CD14-positive monocyte (primary cell): Measurements from ENCODE around the gene OR5M8. TPM values are rescaled to one million over a fixed set of nuclear protein-coding genes. Genes with fewer than 3 reads are reported as not detected.

Experiments used
- DNase-seq, 3 donors: peaks; one replicate each; pipeline ENCODE4 v3.0.0-alpha.2; 2011 to 2022
- H2AFZ ChIP-seq: 2 replicates; pipeline ENCODE4 v1.6.0; 2012; ENCODE audit warnings: mild to moderate bottlenecking, low read depth, low read length, inconsistent platforms; ENCODE audit not compliant: insufficient read depth, poor library complexity, severe bottlenecking
- H3K27ac ChIP-seq, 2 donors: 1 replicate in 1 of 2; 2 replicates in 1 of 2; pipeline ENCODE4 v1.5.1; 2012 to 2013; ENCODE audit warnings: low read length in 2 of 2, control low read depth in 1 of 2, inconsistent platforms in 1 of 2, low read depth in 1 of 2, mild to moderate bottlenecking in 1 of 2
- H3K27me3 ChIP-seq, 2 donors: one replicate each; pipeline versions ENCODE4 v1.6.0 to v1.6.1; 2011 to 2013; ENCODE audit warnings: low read length in 2 of 2; ENCODE audit not compliant: control insufficient read depth in 2 of 2, insufficient read depth in 2 of 2
- H3K36me3 ChIP-seq, 2 donors: replicated peaks in 1 of 2; 1 replicate in 1 of 2; 2 replicates in 1 of 2; pipeline versions ENCODE4 v1.5.1 to v1.6.1; 2012 to 2013; ENCODE audit warnings: low read length in 2 of 2, control low read depth in 1 of 2, inconsistent platforms in 1 of 2, mild to moderate bottlenecking in 1 of 2; ENCODE audit not compliant: insufficient read depth in 2 of 2, control insufficient read depth in 1 of 2
- H3K4me1 ChIP-seq, 2 donors: 1 replicate in 1 of 2; 2 replicates in 1 of 2; pipeline versions ENCODE4 v1.5.1 to v1.6.1; 2012 to 2013; ENCODE audit warnings: low read length in 2 of 2, control low read depth in 1 of 2, inconsistent platforms in 1 of 2, mild to moderate bottlenecking in 1 of 2, moderate library complexity in 1 of 2; ENCODE audit not compliant: insufficient read depth in 2 of 2, control insufficient read depth in 1 of 2
- H3K4me2 ChIP-seq: replicated peaks from 2 replicates; pipeline ENCODE3; 2012; ENCODE audit warnings: low read length, moderate library complexity, mild to moderate bottlenecking; ENCODE audit not compliant: poor library complexity, severe bottlenecking; ENCODE audit errors: extremely low read depth
- H3K4me3 ChIP-seq, 3 experiments: fragments of 200-600 bp in 1 of 3; sonication (generic) in 1 of 3; replicated peaks in 1 of 3; 1 replicate in 2 of 3; 2 replicates in 1 of 3; pipeline ENCODE4 v1.5.1; 2011 to 2013; ENCODE audit warnings: low read length in 3 of 3, mild to moderate bottlenecking in 3 of 3, control low read depth in 2 of 3, low read depth in 2 of 3, inconsistent platforms in 1 of 3, moderate library complexity in 1 of 3
- H3K79me2 ChIP-seq: 2 replicates; pipeline ENCODE4 v1.6.0; 2012; ENCODE audit warnings: mild to moderate bottlenecking, control low read depth, inconsistent platforms, low read length, moderate library complexity; ENCODE audit not compliant: insufficient read depth
- H3K9ac ChIP-seq: 2 replicates; pipeline ENCODE4 v1.6.0; 2017; ENCODE audit warnings: low read length, mild to moderate bottlenecking; ENCODE audit not compliant: insufficient read depth, poor library complexity, severe bottlenecking
- H3K9me3 ChIP-seq, 2 donors: replicated peaks in 1 of 2; 1 replicate in 1 of 2; 2 replicates in 1 of 2; pipeline versions ENCODE4 v1.5.1 to v1.6.1; 2012 to 2013; ENCODE audit warnings: low read length in 2 of 2, control low read depth in 1 of 2; ENCODE audit not compliant: control insufficient read depth in 1 of 2, insufficient read depth in 1 of 2
- H4K20me1 ChIP-seq: 2 replicates; pipeline ENCODE4 v1.6.0; 2012; ENCODE audit warnings: mild to moderate bottlenecking, low read length, control low read depth, moderate library complexity; ENCODE audit not compliant: insufficient read depth
- H3K27ac Mint-ChIP-seq, 7 donors: one replicate each; pipeline ENCODE4 v1.8.0; 2020; ENCODE audit warnings: mild to moderate bottlenecking in 7 of 7, mixed read lengths in 7 of 7, moderate library complexity in 6 of 7, inconsistent platforms in 2 of 7
- H3K27me3 Mint-ChIP-seq, 3 donors: one replicate each; pipeline ENCODE4 v1.8.0; 2021 to 2022; ENCODE audit warnings: low read depth in 3 of 3, mild to moderate bottlenecking in 3 of 3, mixed read lengths in 3 of 3, moderate library complexity in 3 of 3, inconsistent platforms in 1 of 3
- H3K36me3 Mint-ChIP-seq, 2 donors: one replicate each; pipeline ENCODE4 v1.8.0; 2020; ENCODE audit warnings: mixed read lengths in 2 of 2, inconsistent platforms in 1 of 2, mild to moderate bottlenecking in 1 of 2
- H3K4me1 Mint-ChIP-seq: one replicate; pipeline ENCODE4 v1.8.0; 2020; ENCODE audit warnings: mild to moderate bottlenecking, mixed read lengths
- H3K4me3 Mint-ChIP-seq, 2 donors: one replicate each; pipeline ENCODE4 v1.8.0; 2020; ENCODE audit warnings: mild to moderate bottlenecking in 2 of 2, mixed read lengths in 2 of 2, moderate library complexity in 1 of 2
- H3K9me3 Mint-ChIP-seq, 7 donors: one replicate each; pipeline ENCODE4 v1.8.0; 2020 to 2022; ENCODE audit warnings: mixed read lengths in 7 of 7, mild to moderate bottlenecking in 6 of 7, moderate library complexity in 6 of 7, inconsistent platforms in 2 of 7
- CTCF ChIP-seq: fragments of 200-600 bp; IDR thresholded peaks from one replicate; pipeline ENCODE4 v1.8.0; 2022; ENCODE audit warnings: antibody characterized with exemption, mild to moderate bottlenecking
- WGBS: methylation state at CpG from one replicate; pipeline ENCODE4 v1.1.5; 2013; ENCODE audit warnings: missing lambda C conversion rate; ENCODE audit not compliant: insufficient coverage; 5-methylcytosine and 5-hydroxymethylcytosine counted together
- intact Hi-C, 2 donors: fragments of 100-400 bp; cut with micrococcal nuclease; formaldehyde crosslinking; loops; one replicate each; pipeline versions ENCODE4 v1.15.0 to v1.15.1; 2023
- polyA plus RNA-seq, 3 donors: library from polyadenylated mRNA; depleted of rRNA in 1 of 3; unstranded in 2 of 3; stranded (reverse) in 1 of 3; fragments of 300-500 nt in 2 of 3; fragments of >200 nt in 1 of 3; fragmentation: Illumina TruSeq in 2 of 3; gene quantifications; 1 replicate in 2 of 3; 2 replicates in 1 of 3; pipeline ENCODE4 v1.2.3, GENCODE V29; 2012 to 2021

Gene OR5M8
- polyA plus RNA-seq, 3 donors, result not detected

GRCh38 chr11:56453521-56453920 lies 37.6 kb downstream of the OR5M8 start:
- no peak for DNase-seq
- H3K36me3 ChIP-seq, result no peaks in the 10 kb centered on the region
- intact Hi-C loops, result loop anchor here in 1 of 2 donors (10.0 kb wide), 1 partner anchor 59 kb away; no protein-coding TSS in a partner anchor
- H3K4me2 ChIP-seq, result no peak overlapping the region
- H3K4me1 ChIP-seq, result no peaks in the 10 kb centered on the region
- peaks cover 0 to 6% (median 2%) of the 10 kb centered on the region in 7 donors for H3K9me3 Mint-ChIP-seq
- H3K27me3 ChIP-seq, result no peaks in the 10 kb centered on the region
- no peaks in the 10 kb centered on the region for H3K4me1 Mint-ChIP-seq
- no peaks in the 10 kb centered on the region for H4K20me1 ChIP-seq
- no peak overlapping the region for H3K4me3 Mint-ChIP-seq
- no peak overlapping the region for H3K4me3 ChIP-seq
- no peak overlapping the region for H2AFZ ChIP-seq
- H3K36me3 Mint-ChIP-seq, result no peaks in the 10 kb centered on the region
- no peak overlapping the region for H3K9ac ChIP-seq
- no peak overlapping the region for H3K27ac ChIP-seq
- H3K79me2 ChIP-seq, result no peaks in the 10 kb centered on the region
- no peak overlapping the region for H3K27ac Mint-ChIP-seq
- no peaks in the 10 kb centered on the region for H3K27me3 Mint-ChIP-seq
- WGBS, result 68% methylated on average over 2 of the region's 4 CpGs
- no peaks in the 10 kb centered on the region for H3K9me3 ChIP-seq
- TF ChIP-seq CTCF, result no peak

Other genes starting within 250 kb of the OR5M8 start
- not detected for gene OR5T3, start 239.1 kb downstream of the OR5M8 start, polyA plus RNA-seq
- gene OR5T1, start 217.2 kb downstream of the OR5M8 start, polyA plus RNA-seq, result not detected
- not detected for gene OR8H1, start 199.1 kb downstream of the OR5M8 start, polyA plus RNA-seq
- gene OR8K3, start 176.2 kb downstream of the OR5M8 start, polyA plus RNA-seq, result not detected
- not detected for gene OR8K1, start 145.3 kb downstream of the OR5M8 start, polyA plus RNA-seq
- gene OR8J1, start 137.1 kb downstream of the OR5M8 start, polyA plus RNA-seq, result not detected
- gene OR8U1, start 115.7 kb downstream of the OR5M8 start, polyA plus RNA-seq, result not detected
- gene OR5AL1, start 78.7 kb downstream of the OR5M8 start, polyA plus RNA-seq, result not detected
- not detected for gene OR5M3, start 18.0 kb downstream of the OR5M8 start, polyA plus RNA-seq
- not detected for gene OR5M11, start 51.9 kb upstream of the OR5M8 start, polyA plus RNA-seq
- gene OR5M10, start 86.4 kb upstream of the OR5M8 start, polyA plus RNA-seq, result not detected
- not detected for gene OR5M1, start 123.5 kb upstream of the OR5M8 start, polyA plus RNA-seq
- not detected for gene OR5AP2, start 151.1 kb upstream of the OR5M8 start, polyA plus RNA-seq
- gene OR5AR1, start 172.3 kb upstream of the OR5M8 start, polyA plus RNA-seq, result not detected
- not detected for gene OR9G1, start 207.7 kb upstream of the OR5M8 start, polyA plus RNA-seq